Measurements from ENCODE around the gene MAN1C1.

The MAN1C1 gene

DNA sequence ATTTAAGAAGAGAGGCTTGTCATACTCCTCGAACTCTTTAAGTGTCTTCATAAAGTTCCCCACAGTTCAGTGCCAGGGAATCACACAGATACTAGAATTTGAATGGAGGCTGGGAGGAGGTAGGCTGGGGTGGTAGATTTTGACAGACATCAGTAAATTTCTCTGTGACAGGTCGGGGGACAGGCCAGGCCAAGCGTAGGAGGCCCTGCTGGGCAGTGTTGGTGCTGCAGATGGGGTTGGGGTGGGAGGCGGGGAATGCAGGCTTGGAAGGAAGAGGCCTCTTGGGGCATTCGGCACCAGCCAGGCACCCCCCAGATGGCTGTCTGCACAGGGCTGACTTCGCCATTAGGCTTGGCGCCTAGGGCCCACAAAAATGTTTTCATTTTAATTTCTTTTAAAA is 84.0 kb downstream of the MAN1C1 start:
- DNase-seq = no peak

DNA sequence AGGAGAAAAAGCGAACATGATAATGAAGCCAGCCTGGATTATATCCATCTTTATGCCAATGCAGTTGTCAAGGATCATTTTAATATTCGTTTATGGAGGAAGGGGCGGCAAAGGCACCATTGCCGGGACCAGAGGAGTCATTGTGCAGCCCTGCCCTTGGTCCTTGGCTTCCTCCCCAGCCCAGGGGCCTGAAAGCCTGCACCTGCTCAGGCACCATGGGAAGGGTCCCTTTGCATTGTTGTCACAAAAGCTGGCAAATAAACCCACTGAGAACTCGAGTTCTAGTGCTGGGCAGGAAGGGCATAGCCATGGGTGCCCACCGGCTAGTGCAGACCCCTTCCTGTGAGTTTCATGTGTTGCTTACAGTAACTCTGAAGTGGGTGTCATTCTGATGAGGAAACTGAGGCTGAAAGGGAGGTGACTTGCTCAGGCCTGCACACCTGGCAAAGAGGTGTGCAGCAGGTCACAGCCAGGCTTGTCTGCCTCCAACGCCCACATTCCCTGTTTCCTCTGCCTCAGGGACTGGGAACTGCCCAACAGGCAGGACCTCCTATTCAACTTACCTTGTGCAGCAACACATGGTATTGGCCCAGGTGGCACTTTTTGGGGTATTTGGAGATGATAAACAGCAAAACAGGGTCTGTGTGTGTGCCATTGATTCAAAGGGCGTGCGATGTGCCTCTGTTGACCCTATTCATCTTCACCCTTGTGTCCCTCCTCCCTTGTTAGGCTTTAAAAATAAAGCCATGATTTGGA is 84.6 kb downstream of the MAN1C1 start:
- no peak for DNase-seq

DNA sequence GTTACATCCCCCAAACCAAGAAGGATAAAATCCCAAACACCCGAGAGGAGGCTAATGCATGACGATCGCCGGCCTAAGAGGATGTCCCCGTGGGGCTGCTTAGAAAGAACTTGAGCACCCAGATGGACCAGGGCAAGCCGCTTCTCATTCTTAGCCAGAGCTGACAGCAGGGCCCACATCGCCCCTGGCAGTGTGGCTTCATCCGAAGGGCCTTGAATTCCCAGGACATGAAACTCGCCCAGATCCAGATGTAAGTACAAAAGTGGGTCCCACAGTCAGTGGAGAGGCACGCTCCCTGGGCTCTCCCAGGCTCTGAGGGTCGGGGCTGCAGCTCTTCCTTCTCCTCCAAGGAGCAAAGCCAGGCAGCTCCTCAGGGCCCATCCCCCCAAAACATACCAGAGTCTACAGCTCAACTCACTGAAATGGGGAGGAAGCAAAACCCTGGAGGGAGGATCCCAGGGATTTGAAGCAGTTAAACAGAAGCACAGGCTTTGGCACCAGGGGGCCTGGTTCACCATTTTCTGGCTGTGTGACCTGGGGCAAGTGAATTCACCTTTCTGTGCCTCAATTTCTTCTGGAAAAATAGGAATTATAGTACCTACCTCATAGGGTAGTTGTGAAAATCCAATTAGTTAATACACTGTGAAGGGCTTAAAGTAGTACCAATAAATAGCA is 85.6 kb downstream of the MAN1C1 start:
- no peak for DNase-seq

DNA sequence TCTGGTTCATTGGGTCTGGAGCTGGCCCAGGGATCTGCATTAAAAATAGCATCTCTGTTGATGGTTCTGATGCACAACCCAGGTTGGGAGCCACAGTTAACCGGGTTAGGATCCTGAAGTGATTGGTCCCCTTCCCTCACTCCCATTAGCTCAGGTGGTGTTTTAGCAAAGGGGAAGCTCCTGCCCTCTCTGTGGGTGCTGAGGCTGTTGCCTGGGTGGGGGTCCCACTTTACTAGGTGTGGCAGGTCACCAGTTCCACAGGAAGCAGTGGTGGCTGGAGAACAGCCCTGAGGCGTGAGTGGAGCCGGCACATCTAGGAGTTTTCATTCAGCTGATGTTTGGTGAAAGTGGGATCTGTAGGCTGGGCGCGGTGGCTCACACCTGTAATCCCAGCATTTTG is 86.5 kb downstream of the MAN1C1 start:
- no peak for DNase-seq

DNA sequence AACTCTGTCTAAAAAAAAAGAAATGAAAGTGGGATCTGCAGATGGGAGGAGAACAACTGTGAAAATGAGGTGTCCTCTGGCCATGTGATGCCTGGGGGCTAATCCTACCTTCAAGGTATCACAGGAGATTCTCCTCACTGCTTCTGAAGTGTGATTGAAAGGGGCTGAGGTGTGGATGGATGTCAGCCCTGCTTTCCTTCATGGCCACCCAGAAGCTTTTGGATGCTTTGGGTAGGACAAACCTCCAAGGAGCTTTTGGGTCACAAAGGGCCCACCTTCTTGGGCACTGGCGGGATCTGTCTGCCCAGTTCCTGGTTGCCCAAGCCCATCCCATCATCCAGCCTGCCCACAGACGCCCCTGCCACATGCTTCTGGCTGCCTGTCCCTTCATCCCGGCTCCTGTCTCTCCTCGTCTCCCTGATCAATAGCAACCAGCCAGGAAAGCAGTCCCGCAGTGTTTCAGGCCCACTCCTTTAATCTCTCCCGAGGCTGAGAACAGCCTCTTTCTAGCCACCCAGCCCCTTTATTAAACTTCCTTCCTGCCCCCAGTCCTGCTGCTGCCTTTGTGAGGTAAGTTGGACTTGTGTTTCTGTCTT is 87.2 kb downstream of the MAN1C1 start:
- no peak for DNase-seq

DNA sequence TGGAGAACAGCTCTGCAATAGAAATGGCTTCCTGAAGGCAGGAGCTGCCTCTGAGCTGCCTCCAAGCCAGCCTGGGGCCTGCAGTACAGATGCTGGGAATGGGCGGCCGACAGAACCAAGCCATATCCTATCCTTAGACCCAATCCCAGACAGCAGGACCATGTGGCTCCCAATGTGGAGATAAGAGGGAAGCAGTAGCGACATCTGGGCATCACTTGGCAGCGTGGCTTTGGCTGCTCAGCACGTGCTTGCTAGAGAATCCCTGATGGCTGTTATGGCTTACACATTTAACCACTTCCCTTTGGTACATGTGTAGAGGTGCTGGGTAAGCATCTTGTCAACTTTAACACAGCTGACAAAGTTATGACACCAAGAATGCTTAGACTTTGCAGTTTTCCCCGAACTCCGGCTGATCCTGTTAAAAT is 87.7 kb downstream of the MAN1C1 start:
- DNase-seq = no peak

DNA sequence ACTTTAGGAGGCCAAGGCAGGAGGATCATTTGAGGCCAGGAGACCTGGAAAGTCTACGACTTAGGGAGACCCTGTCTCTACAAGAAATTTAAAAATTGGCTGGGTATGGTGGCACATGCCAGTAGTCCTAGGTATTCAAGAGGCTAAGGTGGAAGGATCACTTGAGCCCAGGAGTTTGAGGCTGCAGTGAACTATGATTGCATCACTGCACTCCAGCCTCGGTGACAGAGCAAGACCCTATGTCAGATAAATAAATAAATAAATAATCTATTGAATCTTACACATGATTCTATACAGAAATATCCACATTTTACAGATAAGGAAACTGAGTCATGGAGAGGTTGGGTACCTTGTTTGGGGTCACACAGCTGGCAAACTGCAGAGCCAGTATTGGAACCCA is 89.1 kb downstream of the MAN1C1 start:
- no peak for DNase-seq

DNA sequence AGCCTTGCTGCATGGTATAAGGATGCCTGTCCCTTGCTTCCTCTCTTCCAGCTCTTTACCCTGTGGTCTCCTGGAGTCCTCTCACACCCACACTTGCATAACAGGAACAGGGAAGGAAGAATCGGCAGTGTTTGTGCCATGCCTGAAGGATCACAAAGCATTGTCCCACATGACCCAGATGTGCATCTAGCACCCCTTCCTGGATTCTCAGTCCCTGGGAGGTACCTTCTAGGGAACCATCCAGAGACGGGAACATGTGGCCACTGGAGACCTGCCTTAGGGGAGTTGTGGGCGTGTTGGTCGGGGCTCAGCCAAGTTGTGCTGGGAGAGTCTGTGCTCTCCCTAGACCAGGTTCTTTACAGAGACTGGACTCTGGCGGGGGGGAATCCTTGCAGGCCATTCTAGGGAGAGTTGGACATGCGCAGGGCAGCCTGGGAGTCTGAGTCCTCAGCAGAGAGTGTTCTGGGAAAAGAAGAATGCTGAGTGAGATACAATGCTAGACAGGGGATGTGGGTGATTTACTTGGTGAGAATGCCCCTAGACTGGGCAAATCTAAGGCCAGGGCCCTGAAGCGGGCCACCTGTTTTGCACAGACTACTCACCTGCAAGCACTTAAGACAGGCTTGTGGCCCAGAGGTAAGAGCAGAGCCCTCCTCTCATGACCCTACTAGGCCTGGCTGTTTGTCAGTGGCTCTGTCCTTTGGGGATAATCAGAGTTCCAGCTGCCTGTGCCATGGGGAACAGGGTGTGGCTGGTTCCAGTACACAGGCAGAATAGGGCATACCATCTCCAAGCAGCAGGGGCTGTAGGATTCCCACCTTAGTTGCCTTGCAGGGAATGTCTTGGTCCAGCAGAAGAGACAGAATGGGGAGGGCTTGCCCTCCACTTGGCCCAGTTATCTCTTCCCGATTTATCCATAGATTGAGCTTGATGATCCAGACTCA is 89.8 kb downstream of the MAN1C1 start:
- no peak for DNase-seq

DNA sequence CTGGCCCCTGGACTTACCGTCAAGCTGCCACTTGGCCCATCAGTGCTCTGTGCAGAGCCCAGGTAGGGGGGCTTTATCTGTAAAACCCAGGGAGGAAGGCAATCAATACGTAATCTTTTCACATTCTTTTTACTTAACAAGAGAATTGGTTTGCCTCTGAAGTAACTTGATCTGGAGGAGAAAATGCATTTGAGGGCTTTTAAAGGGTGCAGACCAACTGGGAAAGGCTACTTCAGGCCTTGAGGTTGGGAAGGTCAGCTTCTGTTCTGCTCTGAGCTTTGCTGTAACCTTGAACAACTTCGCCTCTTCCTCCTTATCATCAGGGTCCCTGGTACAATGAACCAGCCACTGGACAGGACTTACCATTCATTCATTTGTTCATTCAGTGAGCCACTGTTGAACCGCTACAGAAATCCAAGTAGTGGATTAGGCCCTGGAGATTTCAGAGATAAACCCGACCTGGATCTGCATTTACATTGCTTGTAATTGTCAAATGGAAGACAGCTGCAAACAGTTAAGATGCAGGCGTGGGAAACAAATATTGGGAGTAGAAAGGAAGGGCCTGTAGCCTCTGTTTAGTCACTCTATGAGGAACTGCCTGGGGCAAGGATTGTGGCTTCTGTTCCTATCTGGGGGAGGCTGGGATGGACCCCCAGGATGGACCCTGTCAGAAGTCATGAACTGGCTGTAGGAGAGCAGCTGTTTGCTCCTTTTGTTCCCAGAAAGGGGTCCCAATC is 90.9 kb downstream of the MAN1C1 start:
- DNase-seq = no peak

DNA sequence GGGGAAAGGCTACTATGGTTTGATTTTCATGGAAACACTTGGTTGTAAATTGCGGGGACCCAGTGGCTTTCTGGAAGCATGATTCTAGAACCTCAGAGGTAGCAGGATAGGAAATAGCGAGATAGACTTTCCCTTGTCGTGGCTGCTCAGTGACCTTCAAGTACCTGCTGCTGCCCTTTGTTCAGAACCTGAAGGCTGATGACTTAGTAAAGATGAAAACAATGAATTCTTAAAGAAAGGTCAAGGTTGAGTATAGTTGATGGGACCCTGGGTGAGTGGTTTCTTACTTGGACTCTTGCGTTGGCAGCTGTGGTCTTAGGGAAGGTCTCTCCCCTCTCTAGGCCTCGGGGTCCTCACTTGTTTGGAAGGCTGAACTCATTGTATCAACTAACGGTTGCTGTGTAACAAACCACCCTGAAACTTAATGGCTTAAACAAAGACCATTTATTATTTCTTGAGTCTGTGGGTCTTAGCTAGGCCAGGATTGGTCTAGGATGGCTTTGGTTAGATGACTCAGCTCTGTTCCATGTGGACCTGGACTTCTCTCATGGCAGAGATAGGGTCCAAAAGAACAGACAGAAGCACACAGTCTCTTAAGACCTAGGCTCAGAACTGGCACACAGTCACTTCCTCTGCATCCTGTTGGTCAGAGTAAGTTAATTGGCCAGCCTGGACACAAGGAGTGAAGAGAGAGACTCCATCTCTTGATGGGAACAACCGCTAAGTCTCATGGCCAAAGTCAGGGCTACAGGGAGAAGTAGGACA is 94.2 kb downstream of the MAN1C1 start:
- DNase-seq = no peak

DNA sequence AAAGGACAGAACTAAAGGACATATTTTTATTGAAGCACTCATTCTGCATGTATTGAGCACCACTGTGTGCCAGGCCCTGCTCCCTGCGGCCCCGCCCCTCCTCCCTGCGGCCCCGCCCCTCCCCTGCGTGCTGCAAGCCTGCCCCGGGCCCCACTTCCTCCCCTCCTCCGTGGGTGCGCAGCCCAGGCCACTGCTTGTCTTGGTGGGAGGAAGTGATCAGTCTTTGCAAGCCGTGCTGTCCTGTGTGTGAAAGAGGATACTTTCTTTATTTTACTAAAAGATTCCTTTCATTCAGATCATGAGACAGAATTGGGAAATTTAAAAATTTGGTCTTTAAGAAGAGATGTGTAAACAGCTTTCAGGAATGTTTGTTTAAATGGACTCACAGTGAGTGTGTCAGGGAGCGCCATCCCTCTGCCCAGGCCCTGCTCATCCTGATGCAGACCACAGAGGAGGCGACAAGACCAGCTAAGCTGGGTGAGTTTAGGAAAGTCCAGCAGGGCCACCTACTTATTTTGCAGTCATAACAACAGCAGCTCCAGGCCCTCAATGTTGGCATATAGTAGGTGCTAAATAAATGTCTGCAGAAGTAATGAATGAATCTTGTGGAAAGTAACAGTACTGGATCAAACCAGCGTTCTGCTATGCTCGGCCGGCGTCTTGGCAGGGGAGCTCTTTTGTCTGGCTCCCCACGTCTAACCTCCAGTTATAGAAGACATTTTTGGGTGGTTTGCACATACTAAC is 95.1 kb downstream of the MAN1C1 start:
- peak; percentile 38 for DNase-seq

DNA sequence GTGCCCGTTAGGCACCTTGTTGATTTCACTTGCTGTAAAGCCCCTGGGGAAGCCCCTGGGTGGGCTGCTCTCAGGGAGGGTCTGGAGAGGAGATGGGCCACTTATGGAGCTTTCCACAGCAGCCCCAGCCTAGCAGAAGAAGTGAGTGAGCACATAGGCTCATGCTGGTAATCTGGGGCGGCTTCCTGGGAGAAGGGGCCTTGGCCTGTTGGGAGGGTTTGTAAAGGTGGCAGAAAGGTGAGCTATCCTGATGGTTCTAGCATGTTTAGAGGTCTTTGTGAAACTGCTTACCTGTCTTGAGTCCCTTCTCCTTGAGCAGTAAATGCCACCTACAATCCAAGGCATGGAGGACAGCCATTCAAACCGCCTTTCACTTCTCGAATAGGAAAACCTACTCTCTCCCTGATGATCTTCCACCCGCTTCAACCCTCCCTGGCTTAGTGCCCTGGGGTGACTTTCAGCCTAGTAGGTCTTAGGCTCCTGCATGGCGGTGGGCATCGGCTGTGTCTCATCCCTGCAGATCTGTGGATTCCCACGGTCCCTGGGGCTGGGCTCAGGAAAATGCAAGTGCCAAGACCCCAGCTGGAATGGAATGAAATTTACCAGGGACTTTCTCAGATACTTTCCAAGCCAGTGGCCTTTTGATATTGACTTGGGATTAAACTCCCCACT is 95.8 kb downstream of the MAN1C1 start:
- DNase-seq = no peak

DNA sequence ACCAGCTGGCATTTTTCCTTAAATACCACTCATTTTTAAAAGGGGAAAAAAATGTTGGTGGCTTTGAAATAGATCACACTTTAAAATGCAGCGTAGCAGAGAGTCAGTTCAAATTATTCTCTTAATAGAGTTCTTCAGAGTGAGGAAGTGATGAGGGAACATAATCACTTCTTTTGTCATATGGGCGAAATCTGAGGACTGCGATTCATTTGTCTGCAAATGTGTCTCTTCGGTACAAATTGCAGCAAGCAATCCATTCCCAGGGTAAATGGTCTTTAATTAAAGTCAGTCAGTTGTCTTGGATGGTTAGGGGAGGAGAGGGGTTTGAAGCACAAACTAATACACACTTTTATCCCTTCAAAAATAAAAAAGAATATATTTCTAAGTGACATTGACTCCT is 97.4 kb downstream of the MAN1C1 start:
- DNase-seq = no peak

DNA sequence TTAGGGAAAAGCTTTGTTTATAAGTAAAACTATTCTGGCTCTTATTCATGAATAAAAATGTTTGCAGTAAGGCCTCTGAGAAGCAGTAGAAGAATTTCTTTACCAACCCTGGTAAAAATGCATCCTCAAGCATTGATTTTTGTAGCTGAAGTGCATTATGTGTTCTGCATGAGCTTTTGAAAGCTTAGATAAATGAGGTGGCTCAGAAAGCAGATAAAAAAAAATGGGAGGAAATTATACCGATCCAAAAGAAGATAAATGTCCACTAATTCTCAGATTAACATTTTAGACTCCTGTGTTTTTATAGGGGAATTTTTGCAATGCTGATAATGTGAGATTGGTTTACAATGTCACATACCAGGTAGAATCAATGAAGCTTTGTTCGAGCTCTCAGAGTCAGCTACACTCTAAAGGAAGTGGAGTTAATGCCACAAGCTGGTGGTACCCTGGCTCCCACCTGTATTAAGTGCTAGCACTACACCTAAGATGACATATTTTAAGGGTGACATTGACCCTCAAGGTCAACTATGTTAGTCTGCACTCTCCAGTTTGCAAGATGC is 97.9 kb downstream of the MAN1C1 start:
- DNase-seq = no peak

DNA sequence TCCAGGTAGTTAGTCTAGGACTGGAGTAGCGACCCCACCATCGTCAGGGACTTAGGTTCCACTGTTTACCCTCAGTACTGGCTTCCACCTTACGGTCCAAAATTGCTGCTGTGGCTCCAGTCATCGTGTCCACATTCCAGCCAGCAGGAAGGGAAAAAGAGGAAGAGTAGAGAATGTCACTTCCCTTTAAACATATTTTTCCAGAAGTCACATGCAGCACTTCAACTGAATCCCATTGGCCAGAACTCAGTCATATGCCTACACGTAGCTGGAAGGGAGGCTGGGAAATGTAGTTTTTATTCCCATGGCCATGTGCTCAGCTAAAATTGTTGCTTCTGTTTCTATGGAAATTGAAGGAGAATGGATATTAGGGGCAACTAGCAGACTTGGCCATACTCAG is 99.3 kb downstream of the MAN1C1 start:
- no peak for DNase-seq

DNA sequence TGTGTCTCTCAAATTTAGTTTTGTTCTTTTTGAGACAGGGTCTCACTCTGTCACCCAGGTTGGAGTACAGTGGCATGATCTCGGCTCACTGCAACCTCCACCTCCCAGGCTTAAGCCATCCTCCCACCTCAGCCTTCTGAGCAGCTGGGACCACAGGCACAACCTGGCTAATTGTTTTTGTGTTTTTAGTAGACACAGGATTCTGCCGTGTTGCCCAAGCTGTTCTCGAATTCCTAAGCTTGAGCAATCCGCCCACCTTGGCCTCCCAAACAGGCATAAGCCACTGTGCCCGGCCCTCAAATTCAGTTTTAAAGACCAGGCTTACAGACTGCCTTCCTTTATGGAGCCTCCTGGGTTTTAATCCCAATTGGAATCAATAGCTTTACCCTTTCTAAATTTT is 99.7 kb downstream of the MAN1C1 start:
- DNase-seq = no peak

DNA sequence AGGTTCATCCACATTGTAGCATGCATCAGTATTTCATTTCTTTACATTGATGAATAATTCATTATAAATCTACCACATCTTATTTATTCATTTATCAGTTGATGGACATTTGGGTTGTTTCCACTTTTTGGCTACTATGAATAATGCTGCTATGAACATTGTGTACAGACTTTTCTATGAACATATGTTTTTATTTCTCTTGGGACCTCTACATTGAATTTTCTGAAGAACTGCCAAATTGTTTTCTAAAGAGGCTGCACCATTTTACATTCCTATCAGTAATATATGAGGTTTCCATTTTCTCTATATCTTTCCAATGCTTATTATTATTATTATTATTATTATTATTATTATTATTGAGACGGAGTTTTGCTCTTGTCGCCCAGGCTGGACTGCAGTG is 102.1 kb downstream of the MAN1C1 start:
- no peak for DNase-seq

DNA sequence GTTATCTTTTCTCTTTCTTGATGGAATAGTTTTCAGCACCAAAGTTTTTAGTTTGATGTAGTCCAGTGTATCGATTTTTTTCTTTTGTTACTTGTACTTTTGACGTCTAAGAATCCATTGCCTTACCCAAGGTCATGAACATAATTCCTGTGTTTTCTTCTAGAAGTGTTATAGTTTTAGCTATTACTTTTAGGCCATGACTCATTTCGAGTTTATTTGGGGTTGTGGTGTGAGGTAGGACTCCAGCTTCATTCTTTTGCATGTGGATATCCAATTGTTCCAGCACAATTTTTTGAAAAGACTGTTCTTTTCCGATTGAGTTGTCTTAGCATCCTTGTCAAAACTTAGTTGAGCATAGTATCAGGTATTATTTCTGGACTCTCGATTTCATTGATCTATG is 104.0 kb downstream of the MAN1C1 start:
- DNase-seq = no peak

DNA sequence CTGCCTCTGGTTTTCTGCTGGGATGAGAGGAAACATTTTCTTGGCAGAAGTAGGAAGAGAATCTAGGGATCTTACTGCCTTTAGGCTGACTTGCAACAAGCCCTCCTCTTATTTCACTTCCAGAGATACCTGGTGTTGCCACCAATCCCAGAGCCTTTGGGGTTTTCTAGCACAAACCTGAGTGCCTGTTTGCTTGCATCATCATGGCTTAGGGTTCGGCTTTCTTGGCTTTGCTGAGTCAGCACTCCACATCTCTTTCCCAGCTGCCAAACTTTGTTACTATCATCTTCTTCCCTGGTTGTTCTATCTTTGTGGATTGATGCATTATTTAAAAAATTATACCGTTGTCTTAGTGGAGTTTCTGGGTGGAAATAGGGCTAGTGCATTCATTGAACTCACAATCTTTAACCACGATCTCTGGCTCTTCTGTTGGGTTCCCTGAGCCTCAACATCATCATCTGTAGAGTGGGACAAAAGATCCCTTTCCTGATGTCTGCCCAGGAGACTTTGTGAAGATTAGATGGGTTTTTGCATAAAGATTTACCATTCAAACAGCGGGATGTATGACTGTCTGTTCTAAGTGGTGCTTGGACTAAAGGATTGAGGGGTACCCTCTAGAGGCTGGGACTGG is 106.8 kb downstream of the MAN1C1 start:
- no peak for DNase-seq

DNA sequence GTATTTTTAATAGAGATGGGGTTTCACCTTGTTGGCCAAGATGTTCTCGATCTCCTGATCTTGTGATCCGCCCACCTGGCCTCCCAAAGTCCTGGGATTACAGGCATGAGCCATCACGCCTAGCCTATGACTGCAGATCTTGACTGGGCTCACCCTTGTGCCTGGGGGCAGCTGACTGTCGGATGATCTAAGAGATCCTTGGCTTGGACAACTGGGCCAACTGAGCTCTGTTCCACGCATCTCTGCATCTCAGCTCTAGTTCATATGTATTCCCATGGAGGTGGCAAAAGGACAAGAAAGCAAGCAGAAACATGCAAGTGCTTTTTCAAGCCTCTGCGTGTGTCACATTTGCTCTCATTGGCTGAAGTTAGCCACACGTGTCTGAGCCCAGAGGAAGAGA is 107.6 kb downstream of the MAN1C1 start:
- DNase-seq = no peak
